HG03520 (cell line): ENCODE measurements around the gene UBD.

Source experiments
- ATAC-seq: cut with Tn5 transposase; IDR thresholded peaks from one replicate; pipeline ENCODE4 v1.9.1; 2021; ENCODE audit warnings: mild to moderate bottlenecking, moderate library complexity; ENCODE audit not compliant: unreplicated experiment

UBD gene

DNA sequence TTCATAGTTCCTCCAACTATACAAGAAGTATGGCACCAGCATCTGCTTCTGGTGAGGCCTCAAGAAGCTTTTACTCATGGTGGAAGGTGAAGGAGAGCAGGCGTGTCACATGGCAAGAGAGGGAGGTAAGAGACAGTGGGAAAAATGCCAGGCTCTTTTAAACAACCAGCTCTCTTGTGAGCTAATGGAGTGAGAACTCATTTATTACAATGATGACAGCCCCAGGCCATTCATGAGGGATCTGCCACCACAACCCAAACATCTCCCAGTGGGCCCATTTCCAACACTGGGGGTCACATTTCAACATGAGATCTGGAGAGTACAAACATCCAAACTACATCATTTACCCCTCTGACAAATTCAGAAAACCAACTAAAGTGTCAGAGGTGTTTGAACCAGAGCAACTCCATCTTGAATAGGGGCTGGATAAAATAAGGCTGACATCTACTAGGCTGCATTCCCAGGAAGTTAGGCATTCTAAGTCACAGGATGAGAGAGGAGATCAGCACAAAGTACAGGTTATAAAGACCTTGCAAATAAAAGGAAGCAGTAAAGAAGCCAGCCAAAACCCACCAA lies 2.2 kb upstream of the UBD start:
- no peak for ATAC-seq

DNA sequence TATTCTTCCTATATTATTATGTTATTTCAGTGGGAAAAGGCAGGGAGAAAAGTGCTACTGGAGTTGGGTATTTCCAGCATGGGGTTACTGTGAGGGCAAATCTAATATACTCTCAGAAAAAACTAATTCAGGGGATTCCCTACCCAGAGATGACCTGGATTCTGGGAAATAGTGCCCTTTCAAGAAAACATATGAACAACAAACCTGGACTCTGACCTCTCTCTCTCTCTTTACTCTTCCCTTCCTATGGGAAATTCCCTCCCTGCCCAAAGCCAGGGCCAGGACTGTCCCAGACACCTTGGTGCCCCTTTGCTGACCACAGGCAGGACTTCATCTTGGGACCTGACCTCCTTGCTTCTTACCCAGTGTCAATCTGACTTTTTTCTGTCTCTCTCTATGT lies 1.6 kb upstream of the UBD start:
- ATAC-seq: no peak

DNA sequence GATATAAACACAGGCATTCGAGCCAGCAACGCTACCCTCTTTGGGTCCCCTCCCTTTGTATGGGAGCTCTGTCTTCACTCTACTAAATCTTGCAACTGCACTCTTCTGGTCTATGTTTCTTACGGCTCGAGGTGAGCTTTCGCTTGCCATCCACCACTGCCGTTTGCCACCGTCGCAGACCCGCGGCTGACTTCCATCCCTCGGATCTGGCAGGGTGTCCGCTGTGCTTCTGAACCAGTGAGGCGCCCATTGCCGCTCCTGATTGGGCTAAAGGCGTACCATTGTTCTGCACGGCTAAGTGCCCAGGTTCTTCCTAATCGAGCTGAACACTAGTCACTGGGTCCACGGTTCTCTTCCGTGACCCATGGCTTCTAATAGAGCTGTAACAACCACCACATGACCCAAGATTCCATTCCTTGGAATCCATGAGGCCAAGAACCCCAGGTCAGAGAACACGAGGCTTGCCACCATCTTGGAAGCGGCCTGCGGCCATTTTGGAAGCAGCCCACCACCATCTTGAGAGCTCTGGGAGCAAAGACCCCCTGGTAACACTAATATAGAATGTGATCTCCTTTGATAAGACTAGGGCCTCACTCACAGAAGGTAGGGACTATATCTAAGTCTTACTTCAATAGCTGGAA lies 973 bp downstream of the UBD start:
- ATAC-seq: no peak

DNA sequence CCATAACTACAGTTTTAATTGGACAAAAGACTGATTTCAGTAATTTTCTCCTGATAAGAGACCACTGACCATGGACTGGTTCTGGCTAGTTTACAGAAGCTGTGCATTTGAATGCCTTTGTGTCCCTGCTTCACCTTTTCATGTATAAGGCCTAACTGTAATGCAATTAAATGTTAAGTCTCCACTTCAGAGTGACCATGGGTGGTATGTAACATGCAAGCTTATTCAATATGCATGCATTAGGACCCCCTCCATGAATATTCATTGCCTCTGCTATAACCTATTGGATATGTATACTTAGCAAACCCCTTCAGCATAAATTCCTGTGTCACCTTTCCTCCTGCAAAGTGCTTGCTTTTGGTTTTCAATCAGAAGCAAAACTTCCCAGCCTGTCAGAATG lies 2.2 kb downstream of the UBD start:
- no peak for ATAC-seq

DNA sequence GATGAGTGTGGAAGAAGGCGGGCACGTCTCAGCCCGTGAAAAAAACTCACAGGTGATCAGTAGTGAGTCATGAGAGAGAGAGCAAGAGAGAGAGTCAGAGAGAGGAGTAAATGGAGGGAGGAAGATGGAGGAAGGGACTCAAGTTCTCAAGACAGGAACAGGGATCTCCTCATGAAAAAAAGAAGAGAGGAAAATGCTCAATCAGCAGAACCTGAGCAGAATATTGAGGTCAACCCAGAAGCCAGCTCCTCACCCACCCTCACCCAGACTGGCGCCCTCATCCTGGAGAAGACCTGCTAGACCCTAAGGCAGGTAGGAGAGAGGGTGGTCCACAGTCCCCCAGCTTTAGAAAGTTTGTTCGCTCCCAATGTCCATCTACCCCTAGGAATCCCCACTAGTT lies 4.8 kb downstream of the UBD start:
- no peak for ATAC-seq

DNA sequence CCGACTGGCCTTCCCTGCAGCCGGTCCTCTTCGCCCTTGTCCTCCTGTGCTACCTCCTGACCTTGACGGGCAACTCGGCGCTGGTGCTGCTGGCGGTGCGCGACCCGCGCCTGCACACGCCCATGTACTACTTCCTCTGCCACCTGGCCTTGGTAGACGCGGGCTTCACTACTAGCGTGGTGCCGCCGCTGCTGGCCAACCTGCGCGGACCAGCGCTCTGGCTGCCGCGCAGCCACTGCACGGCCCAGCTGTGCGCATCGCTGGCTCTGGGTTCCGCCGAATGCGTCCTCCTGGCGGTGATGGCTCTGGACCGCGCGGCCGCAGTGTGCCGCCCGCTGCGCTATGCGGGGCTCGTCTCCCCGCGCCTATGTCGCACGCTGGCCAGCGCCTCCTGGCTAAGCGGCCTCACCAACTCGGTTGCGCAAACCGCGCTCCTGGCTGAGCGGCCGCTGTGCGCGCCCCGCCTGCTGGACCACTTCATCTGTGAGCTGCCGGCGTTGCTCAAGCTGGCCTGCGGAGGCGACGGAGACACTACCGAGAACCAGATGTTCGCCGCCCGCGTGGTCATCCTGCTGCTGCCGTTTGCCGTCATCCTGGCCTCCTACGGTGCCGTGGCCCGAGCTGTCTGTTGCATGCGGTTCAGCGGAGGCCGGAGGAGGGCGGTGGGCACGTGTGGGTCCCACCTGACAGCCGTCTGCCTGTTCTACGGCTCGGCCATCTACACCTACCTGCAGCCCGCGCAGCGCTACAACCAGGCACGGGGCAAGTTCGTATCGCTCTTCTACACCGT lies 6.1 kb downstream of the UBD start:
- no peak for ATAC-seq

DNA sequence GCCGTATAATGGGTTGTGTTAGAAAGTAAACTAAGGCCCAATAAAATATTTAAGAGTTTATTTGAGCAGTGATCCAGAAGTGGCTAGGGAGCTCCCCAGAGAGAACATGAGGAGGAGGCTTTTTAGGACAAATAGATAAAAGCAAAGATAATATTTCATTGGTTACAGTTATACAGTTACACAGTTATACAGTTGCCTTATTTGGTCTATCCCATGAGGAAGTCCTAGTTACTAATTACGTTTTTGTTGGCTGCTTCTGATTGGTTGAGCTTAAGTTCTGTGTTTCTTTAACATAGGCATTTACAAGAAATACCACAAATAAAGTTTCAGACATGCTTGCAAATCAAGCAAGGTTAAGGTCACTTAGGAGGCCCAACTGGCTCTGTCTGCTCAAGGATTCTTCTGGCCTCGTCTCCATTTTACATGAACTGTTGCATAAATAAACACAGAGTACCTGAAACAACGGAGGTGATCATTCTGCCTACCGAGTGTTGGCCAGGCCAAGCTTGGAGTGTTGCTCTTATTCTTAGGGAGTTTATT lies 7.0 kb downstream of the UBD start:
- ATAC-seq: peak; percentile 82

DNA sequence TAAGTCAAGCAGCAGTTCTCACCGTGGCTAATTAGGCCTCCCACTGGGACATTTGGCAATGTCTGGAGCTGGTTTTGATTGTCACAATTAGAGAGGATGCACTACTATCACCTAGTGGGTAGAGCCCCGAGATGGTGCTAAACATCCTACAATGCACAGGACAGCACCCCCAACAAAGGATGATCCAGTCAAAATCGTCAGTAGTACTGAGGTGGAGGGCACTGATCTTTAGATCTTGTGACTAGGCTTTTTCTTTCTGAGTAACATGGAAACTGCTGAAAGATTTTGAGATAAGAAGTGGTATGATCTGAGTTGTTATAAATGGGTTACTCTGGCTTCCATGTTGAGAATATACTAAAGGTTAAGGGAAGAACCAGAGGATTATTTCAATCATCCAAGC lies 12.0 kb downstream of the UBD start:
- no peak for ATAC-seq

DNA sequence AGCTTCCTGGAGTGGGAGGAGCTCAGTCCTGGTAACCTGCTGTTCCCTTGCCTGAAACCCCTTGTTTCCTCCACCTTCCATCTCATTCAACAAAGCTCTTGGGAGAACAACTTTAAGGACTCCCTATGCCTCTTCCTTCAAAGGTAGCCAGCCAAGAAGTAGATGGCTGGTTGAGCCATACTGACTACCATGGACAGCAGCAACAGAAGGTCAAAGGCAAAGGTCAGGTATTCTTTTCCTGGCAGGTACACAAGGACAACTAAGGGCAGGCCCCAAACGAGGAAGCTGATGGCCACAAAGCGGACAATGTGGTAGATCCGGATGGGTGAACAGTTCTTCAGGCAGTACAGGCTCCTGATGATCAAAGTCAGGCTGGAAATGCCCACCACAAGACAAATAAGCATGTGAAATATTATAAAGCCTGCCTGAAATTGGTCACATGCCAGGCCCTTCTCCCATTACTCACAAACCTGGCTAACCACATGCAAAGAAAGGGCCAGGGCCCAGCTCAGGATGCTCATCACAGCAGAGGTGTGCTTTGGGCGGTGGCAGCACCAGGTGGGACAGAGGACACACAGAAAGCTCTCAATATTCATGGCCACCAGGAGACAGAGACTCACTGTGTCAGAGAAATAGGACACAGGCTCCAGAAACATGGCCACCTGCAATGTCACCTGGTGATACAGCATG lies 21.7 kb downstream of the UBD start:
- no peak for ATAC-seq

DNA sequence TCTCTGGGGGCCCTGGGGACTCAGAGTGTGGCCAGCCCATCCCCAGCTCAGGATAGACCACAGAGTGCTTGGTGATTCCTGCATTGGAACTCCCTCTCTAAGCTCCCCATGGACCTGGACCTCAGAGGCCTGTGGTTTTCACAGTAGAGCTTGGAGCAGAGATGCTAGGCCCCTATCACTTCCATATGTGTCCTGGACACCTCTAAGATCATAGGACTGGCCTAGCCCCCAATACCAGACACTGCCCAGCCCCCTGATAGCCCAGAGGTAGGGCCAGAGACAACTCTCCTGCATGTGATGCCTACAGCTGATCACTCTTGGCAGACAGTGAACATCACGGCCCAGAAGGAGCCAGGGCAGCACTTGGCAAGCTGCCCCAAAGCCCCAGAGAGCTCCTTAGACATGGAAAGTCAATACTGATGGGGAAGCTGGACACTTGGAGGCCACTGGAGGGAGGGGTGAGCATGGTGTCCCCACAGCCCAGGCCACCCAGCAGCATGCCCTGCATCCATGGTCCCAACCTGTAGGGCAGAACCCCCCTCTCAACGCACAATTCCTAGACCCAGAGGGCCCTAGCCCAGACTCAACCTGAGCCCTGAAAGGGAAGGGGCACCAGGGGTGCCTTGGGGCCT lies 27.1 kb downstream of the UBD start:
- ATAC-seq: no peak

DNA sequence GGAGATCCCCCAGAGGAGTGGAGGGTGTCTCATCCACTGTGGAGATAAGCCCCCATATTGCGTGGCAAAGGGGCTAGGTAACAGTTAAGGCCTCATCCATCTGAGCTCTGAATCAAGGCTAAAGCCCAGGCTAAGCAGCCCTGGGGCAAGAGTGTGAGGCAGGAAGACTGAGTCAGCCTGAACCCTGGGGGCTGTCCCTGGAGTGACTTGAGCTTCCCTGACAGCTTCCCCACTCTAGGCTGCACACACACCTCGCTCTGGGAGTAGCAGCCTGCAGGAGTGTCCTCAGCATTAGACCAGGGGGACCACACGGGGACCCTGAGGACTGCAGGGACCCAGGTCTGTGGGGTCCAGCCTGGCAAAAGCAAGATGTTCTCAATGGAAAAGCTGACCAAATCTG lies 27.9 kb downstream of the UBD start:
- ATAC-seq: no peak

DNA sequence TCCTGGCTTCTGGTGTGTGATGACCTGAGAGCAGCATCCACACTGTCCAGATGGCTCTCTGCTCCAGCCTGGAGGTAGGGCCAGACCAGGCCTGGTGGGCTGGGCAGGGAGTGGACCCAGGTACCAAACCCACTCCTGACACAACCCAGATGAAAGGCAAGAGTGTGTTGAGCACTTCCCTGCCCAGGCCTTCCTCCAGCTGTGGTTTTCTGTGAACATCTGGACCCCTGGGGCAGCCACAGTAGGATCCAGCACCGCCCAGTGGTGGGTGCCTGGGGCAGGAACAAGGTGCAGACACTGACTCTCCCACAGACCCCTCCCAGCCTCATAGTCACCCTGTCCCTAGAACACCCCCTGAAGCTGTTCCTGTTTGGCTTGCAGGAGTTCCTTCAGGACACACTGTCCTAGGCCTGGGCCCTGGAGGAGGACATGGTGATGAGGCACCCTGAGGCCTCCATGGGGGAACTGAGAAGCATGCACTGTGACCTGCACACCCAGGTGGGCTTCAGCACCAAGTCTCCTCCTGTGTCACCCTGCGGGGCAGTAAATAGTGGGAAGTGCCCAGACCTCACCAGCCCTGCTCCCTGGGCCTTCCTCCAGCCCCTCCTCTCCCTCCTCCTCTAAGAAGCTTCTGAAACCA lies 28.7 kb downstream of the UBD start:
- ATAC-seq: no peak

DNA sequence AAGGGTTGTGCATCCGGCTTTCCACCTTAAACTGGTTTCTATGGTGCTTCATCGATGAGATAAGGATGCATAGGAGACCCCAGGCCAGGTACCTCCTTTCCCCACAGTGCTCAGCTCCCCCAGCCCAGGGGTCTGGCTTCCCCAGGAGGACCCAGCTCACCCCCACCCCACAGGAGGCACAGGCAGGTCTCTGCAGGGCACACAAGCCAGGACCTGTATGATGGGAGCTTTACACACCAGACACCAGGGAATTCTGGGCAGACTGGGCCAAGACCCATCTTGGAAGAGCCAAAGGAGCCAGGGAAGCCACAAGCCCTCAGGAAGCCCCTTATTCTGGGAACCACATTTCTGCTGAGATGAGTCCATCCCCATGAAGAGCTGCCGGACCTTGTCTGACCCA lies 29.6 kb downstream of the UBD start:
- ATAC-seq: no peak

DNA sequence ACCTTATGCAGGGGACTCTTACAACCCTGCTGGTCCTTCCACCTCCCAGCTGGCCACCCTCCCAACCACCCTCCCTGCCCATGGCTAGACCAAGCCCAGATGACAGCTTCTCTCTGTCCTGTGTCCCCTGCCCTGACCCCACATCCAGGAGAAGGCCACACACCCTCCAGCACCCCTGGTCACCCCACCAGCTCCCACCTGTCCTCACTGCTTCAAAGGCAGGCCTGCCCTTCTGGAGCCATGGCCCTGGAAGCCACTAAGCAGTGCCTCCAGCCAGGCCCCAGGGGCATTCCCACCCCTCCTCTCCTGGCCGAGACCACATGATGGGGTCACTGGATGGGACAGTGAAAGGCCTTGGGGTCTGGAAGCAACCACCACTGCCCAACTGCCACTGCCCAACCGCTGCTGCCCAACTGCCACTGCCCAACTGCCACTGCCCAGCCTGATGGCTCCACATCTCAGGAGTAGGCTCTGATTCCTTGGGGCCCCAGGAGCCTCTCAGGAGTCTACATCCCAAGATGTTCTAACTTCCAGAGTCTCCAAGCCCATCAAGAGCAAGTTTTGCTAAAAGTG lies 30.5 kb downstream of the UBD start:
- ATAC-seq: no peak

DNA sequence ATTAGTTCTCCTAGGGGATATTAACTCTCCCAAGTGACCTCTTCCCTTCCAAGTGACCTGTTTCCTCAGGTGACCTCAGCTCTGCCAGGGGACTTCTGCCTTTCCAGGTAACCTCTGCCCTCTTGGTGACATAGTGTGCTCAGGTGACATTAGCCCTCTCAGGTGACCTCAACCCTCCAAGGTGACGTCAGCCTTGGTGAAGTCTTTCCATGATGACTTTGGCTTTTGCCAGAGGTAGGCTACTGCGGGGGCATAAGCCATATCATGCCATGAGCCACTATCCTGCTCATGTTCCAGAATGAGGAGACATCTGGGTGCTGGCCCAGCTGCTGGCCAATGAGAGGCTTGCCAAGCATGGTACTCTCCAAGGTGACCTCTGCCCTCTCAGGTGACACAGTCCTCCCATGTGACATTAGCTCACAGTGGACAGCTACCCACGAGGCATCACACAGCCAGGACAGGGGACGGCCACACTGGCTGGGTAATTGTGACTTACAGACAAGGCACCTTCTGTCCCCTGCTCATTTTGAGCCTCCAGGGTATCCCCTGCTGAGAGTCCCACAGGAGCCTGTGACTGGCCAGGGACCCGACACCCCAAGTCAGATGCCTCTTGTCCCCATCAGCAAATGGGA lies 31.1 kb downstream of the UBD start:
- ATAC-seq: no peak

DNA sequence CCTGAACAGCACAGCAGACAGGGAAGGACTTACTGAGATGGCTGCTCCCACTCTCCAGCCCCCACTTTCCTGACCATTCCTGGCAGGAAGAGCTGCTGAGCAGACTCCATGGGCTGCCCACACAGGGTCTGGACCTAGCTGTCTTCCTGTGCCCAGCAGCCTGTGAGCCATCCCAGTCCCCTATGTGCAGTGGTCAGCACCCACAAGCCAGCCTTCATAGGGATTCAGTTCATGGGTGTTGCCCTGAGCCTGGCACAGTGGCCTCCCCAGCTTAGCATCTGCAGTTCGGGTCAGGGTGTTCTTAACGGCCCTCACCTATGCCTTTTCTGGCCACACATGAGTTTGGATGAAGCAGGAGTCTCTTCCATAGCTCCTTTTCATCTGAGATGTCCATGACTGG lies 32.0 kb downstream of the UBD start:
- no peak for ATAC-seq

DNA sequence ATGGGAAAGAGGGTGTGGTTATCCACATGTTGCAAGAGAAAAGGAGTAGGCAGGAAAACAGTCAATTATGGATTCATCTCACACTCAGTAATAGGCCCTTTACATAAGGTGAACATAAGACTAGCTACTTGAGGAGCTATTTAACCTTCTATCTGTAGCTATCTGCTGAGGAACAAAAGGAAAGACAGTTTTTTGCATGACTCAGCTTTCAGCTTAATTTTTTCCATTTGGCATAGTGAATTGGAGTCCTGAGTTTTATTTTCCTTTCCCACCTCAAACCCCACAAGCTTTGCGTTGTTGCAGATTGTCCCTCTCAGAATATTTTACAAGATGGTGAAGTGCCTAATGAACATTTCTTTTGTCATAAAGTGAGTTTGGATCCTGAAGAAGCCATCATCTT lies 32.4 kb downstream of the UBD start:
- no peak for ATAC-seq

DNA sequence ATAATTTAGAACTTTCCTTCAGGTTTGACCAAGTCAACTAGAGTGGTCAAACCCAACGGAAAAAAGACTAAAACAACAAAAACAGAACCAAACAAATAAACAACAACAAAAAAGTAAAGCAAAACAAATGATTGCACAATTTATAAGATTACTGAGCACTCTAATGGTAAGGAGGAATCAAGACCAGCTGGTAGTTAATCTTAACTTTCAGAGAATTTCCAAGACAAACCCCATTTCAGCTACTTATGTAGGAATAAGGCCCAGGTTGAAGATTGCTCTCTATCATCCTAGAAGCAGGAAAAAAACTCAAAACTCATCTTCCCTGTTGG lies 34.3 kb downstream of the UBD start:
- no peak for ATAC-seq

DNA sequence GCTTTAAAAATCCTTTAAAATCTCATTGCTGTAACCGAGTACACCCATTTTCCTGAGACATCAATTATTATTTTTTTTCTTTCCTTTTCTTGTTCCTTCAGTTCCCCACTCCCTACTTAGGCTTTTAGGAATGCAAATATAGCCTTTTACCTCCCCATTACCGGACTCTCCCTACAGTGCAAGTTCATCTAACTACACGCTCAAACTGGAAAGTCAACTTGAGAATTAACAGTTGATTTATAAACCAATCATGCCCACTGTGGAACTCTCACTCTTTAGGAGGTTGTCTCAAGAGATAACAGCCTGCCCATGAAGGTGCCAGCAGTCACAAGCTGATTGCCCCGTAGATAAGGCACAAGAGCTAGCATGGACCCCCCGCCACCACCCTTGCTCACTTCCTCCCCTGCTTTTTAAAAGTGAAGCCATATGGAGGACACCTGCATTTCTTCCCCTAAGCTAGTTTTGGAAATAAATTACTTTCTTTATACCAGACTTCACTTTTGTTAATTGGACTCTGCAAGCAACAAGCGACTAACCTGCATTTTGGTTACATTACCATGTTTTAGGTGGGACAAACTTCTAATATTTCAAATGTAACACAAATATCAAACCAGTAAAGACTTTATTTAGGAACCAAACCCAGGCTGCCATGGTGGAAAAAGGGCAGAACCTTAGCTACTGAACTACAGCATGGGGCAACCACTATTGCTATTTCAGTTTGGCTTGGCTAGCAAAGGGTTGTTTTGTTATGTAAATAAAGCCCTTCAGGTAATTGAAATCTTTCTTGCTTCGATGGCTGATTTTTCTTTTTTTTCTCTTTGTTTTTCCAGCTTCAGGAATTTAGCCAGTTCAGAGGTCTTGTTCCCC lies 34.9 kb downstream of the UBD start:
- ATAC-seq: no peak
